Measurements from ENCODE around the gene DHRS2.
"Not testable (repeated sequence)": the region's sequence is repeated elsewhere in the genome, so short reads cannot be mapped to it uniquely, and the experiment has no call there.

The DHRS2 gene

GRCh38 chr14:23632461-23633159, 3.6 kb upstream of the DHRS2 start:
- DNase-seq (ENCODE audit: insufficient read length, low spot score) (no peak), FAIRE-seq (no peak)
- TF ChIP-seq POLR2A (IDR thresholded peaks at IDR 0.05; ENCODE audit: low read depth, low read length), result no peak

- DNase-seq (ENCODE audit: insufficient read length, low spot score) (no peak), FAIRE-seq (no peak)
- no peak for TF ChIP-seq POLR2A (IDR thresholded peaks at IDR 0.05; ENCODE audit: low read depth, low read length)
Measured at GRCh38 chr14:23633160-23633701, 2.9 kb upstream of the DHRS2 start.

DNA sequence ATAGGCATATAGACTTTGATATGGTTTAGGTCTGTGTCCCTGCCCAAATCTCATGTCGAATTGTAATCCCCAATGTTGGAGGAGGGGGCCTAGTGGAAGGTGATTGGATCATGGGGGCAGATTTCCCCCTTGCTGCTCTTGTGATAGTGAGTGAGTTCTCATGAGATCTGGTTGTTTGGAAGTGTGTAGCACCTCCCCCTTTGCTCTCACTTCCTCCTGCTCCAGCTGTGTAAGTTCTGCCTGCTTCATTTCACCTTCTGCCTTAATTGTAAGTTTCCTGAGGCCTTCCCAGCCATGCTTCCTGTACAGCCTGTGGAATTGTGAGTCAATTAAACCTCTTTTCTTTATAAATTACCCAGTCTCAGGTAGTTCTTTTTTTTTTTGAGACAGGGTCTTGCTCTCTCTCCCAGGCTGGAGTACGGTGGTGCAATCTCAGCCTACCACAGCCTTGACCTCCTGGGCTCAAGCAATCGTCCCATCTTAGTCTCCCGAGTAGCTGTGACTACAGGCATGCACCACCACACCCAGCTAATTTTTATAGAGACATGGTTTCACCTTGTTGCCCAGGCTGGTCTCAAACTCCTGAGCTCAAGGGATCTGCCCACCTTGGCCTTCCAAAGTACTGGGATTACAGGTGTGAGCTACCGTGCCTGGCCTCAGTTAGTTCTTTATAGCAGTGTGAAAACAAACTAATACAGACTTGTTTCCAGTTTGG, 1.3 kb upstream of the DHRS2 start:
- not testable (repeated sequence) for FAIRE-seq

GRCh38 chr14:23637312-23637654, 1.1 kb downstream of the DHRS2 start:
- not testable (repeated sequence) for FAIRE-seq; DNase-seq (ENCODE audit: insufficient read length, low spot score)

More for the DNA sequence above, 1.3 kb upstream of the DHRS2 start:
- DNase-seq (ENCODE audit: insufficient read length, low spot score), result not testable (repeated sequence)

DNA sequence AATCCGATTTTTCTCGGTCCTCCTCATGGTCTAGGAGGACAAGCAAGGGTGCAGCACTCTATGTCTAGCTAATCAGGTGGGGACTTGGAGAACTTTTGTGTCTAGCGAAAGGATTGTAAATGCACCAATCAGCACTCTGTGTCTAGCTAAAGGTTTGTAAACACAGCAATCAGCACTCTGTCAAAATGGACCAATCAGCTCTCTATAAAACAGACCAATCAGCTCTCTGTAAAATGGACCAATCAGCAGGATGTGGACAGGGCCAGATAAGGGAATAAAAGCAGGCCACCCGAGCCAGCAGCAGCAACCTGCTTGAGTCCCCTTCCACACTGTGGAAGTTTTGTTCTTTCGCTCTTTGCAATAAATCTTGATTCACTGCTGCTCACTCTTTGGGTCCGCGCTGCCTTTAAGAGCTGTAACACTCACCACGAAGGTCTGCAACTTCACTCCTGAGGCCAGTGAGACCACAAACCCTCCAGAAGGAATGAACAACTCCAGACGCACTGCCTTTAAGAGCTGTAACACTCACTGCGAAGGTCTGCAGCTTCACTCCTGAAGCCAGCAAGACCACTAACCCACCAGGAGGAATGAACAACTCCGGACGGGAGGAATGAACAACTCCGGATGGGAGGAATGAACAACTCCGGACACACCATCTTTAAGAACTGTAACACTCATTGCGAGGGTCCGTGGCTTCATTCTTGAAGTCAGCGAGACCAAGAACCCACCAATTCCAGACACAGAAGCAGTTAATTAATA, 1.7 kb downstream of the DHRS2 start:
- DNase-seq (ENCODE audit: insufficient read length, low spot score); FAIRE-seq: not testable (repeated sequence)

- no peak for TF ChIP-seq POLR2A (IDR thresholded peaks at IDR 0.05; ENCODE audit: low read depth, low read length)
- DNase-seq (ENCODE audit: insufficient read length, low spot score), result no peak
- FAIRE-seq, result no peak
Measured at GRCh38 chr14:23638414-23639047, 2.4 kb downstream of the DHRS2 start.

- FAIRE-seq (no peak), DNase-seq (ENCODE audit: insufficient read length, low spot score) (no peak)
- TF ChIP-seq POLR2A (IDR thresholded peaks at IDR 0.05; ENCODE audit: low read depth, low read length), result no peak
Measured at GRCh38 chr14:23639048-23639890, 3.1 kb downstream of the DHRS2 start.

GRCh38 chr14:23639891-23640523, 3.8 kb downstream of the DHRS2 start:
- no peak for FAIRE-seq
- no peak for DNase-seq (ENCODE audit: insufficient read length, low spot score)
- no peak for TF ChIP-seq POLR2A (IDR thresholded peaks at IDR 0.05; ENCODE audit: low read depth, low read length)

DNA sequence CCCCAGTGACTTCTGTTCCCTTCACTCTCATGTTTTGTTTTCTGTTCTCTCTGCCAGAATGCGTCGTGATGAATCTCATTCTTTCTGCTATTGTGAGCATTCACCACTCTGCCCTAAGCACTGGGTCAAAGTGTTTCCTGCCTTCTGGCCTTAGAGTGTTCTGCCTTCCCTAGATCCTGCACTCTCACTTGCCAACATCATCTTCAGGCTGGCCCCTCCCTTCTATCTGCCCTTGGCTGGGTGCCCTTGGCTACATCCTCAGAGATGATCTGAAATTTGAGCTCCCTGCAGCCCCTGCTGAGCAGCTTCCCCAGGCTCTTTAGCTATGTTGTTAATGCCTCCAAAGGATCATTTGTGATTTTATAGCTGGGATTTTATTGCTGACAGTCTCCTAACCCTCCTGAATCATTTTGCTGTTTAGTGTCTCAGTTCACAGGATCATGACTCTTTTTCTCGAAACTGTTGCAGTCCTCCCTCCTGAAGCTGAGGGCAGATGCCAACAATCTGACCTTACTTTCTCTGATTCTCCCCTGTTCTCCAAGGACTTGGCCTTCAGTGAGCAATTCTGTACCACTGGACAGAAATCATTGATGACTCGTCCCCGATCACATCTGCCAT, 4.5 kb downstream of the DHRS2 start:
- DNase-seq (ENCODE audit: insufficient read length, low spot score), result peak; percentile 25
- TF ChIP-seq POLR2A (IDR thresholded peaks at IDR 0.05; ENCODE audit: low read depth, low read length), result no peak

GRCh38 chr14:23641180-23641914, 5.2 kb downstream of the DHRS2 start:
- FAIRE-seq, result no peak
- DNase-seq (ENCODE audit: insufficient read length, low spot score), result no peak
- TF ChIP-seq POLR2A (IDR thresholded peaks at IDR 0.05; ENCODE audit: low read depth, low read length), result no peak

More for the DNA sequence above, 4.5 kb downstream of the DHRS2 start:
- FAIRE-seq, result peak; percentile 41

- FAIRE-seq (no peak), DNase-seq (ENCODE audit: insufficient read length, low spot score) (no peak)
- TF ChIP-seq POLR2A (IDR thresholded peaks at IDR 0.05; ENCODE audit: low read depth, low read length), result no peak
Measured at GRCh38 chr14:23641915-23642588, 5.9 kb downstream of the DHRS2 start.
